Measurements from ENCODE around the gene ATP2B2. TPM values are rescaled to one million over a fixed set of nuclear protein-coding genes. Genes with fewer than 3 reads are reported as not detected.

Gene ATP2B2
- total and polyA plus RNA-seq, 8 donors = 0.11 to 0.75 (median 0.21) TPM

DNA sequence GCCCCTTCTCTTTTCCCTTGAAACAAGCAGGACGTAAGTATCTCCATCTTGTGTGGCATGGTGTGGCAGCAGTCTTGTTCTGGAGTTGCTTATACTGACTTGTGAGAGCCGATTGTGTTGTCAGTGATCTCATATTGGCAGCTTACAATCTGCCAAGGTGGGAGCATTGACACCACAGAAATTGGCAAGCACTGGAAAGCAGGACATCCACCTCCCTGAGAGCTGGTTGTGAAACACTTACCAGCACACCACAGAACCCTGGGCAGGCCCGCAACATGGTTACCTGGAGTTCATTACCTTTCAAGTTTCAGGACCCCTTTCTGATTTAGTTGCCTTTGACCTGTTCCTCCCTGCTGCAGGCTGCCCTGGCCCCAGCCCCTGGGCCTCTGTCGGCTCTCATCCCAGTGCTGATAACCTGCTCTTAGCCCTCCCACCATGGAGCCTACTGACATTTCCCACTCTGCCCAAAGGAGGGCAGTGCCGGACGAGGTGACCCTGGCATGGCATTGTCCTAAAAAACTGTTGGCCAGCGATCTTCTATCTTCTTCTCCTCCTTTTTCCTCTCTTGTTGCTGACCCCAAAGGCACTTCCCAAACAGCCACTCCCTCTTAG, 10.6 kb upstream of the ATP2B2 start:
- WGBS, 2 donors = 78 to 79% methylated on average over 7 of the region's 7 CpGs
- Histone ChIP-seq H3K4me1 (no peaks in the 10 kb centered on the region), H3K36me3 (no peaks in the 10 kb centered on the region), H3K27ac (no peak overlapping the region), H3K27me3 (no peaks in the 10 kb centered on the region), H3K4me3 (no peak overlapping the region), H3K9me3 (no peaks in the 10 kb centered on the region)
- no peak for ATAC-seq
- TF ChIP-seq, protein P1, sequence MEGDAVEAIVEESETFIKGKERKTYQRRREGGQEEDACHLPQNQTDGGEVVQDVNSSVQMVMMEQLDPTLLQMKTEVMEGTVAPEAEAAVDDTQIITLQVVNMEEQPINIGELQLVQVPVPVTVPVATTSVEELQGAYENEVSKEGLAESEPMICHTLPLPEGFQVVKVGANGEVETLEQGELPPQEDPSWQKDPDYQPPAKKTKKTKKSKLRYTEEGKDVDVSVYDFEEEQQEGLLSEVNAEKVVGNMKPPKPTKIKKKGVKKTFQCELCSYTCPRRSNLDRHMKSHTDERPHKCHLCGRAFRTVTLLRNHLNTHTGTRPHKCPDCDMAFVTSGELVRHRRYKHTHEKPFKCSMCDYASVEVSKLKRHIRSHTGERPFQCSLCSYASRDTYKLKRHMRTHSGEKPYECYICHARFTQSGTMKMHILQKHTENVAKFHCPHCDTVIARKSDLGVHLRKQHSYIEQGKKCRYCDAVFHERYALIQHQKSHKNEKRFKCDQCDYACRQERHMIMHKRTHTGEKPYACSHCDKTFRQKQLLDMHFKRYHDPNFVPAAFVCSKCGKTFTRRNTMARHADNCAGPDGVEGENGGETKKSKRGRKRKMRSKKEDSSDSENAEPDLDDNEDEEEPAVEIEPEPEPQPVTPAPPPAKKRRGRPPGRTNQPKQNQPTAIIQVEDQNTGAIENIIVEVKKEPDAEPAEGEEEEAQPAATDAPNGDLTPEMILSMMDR (IDR thresholded peaks at IDR 0.05) = no peak
- DNase-seq = peak in 1 of 6 donors; percentile 41
- intact Hi-C loops (cut with DNase I) = no loop called here
- no peak for FAIRE-seq

DNA sequence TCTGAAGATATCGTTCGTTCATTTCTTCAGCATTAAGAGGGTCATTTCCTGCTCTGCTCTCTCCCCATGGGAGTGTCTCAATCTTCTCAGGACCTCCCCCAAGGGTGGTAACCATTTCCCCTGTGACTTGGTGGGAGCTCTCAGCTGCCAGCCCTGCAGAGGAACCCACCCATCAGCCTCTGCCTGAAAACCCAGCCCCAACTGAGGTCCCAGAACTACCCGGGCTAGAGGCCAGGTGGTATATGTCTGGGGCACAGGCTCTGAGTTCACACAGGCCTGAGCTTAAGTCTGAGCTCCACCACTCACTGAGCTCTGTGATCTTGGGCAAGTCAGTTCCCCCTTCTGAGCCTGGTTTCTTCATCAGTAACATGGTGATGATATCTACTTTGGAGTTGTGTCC, 10.0 kb upstream of the ATP2B2 start:
- H3K27ac ChIP-seq = no peak overlapping the region
- intact Hi-C loops (cut with DNase I) = no loop called here
- no peak overlapping the region for H3K4me3 ChIP-seq
- H3K27me3 ChIP-seq = no peaks in the 10 kb centered on the region
- 87 to 90% methylated on average over 3 of the region's 3 CpGs for WGBS, 2 donors
- TF ChIP-seq, protein P1 (IDR thresholded peaks at IDR 0.05) = no peak
- DNase-seq = peak in 1 of 6 donors; percentile 28
- no peaks in the 10 kb centered on the region for H3K9me3 ChIP-seq
- H3K4me1 ChIP-seq = no peaks in the 10 kb centered on the region
- no peak for ATAC-seq
- no peak for FAIRE-seq
- H3K36me3 ChIP-seq = no peaks in the 10 kb centered on the region

DNA sequence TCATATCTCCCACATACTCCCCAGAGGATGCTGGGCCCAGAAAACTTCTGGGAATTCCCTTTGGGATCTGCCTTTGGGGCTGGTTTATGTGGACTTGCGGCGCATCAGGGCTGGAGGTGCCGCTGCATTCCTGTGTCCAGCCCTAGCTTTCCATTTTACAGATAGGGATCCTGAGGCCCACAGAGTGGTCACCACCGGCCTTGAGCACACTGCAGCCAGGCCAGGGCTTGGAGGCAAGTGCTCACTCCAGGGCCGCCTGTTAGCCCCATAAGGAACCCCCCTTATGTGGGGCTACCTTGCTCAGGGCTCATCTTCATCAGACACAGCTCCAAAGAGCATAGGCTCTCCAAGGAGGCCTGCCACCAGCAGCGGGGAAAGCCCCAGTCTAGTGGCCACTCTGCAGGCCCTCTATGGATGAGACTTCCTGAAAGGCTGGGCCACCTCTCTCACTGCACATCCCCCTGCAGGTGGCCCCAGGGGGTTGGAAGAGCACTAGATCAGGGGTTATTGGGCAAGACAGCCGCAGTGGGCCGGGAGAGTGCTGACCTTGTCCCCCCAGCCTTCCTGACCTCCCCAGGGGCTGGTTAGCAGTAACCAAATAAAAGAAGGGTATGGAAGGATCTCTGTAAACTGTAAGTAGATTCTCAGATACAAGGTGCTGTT, 9.2 kb upstream of the ATP2B2 start:
- FAIRE-seq (no peak), DNase-seq (peak in 1 of 6 donors; percentile 28), ATAC-seq (no peak)
- no peak overlapping the region for H3K27ac ChIP-seq
- no peaks in the 10 kb centered on the region for H3K27me3 ChIP-seq
- intact Hi-C loops (cut with DNase I) = no loop called here
- WGBS, 2 donors = 88 to 90% methylated on average over 8 of the region's 8 CpGs
- H3K4me1 ChIP-seq = no peaks in the 10 kb centered on the region
- no peaks in the 10 kb centered on the region for H3K36me3 ChIP-seq
- no peak overlapping the region for H3K4me3 ChIP-seq
- no peaks in the 10 kb centered on the region for H3K9me3 ChIP-seq
- TF ChIP-seq, protein P1 (IDR thresholded peaks at IDR 0.05) = no peak

DNA sequence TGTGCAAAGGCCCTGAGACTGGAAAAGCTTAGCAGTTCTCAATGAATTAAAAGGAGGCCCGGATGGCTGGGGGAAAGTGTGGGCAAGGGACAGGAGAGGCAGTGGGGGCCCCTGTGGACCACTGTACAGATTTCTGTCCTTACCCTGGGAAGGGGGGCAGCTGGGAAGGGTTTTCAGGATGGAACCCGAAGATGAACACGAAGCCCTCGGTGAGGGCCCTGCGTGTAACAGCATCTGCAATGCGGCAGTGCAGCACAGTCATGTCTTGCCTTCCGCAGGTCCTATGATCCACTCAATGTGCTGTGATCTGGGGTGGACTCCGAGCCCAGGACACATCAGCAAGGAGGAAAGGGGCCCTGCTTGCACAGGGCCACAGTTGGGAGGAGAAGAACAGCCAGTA, 7.9 kb upstream of the ATP2B2 start:
- no peak for ATAC-seq
- H3K27me3 ChIP-seq = no peaks in the 10 kb centered on the region
- no peaks in the 10 kb centered on the region for H3K36me3 ChIP-seq
- H3K4me1 ChIP-seq = no peaks in the 10 kb centered on the region
- H3K4me3 ChIP-seq = no peak overlapping the region
- TF ChIP-seq, protein P1 (IDR thresholded peaks at IDR 0.05) = no peak
- 86 to 93% methylated on average over 8 of the region's 8 CpGs for WGBS, 2 donors
- intact Hi-C loops (cut with DNase I) = no loop called here
- DNase-seq = peak in 1 of 6 donors; percentile 21
- no peak for FAIRE-seq
- H3K9me3 ChIP-seq = no peaks in the 10 kb centered on the region
- H3K27ac ChIP-seq = no peak overlapping the region

DNA sequence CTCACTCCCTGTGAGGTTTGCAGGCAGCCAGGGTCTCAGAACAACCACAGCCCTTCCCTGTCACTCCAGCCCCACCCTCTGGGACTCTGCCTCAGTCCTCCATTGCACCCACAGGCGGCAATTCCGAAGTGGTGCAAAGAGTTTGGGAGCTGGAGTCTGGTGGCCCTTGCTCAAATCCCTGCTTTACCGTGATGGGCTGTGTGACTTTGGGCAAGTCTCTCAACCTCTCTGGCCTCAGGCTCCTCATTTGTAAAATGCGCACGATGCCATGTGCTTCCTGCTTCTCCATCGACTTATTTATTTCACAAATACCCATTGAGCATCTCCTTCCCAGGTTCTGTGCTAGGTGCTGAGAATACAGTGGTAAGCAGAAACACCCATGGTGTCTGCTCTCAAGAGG, 7.3 kb upstream of the ATP2B2 start:
- no peak for FAIRE-seq
- H3K4me3 ChIP-seq = no peak overlapping the region
- intact Hi-C loops (cut with DNase I) = no loop called here
- WGBS, 2 donors = 79 to 85% methylated on average over 6 of the region's 6 CpGs
- no peak for ATAC-seq
- H3K27me3 ChIP-seq = no peaks in the 10 kb centered on the region
- H3K4me1 ChIP-seq = no peaks in the 10 kb centered on the region
- H3K27ac ChIP-seq = no peak overlapping the region
- DNase-seq = peak in 1 of 6 donors; percentile 3
- H3K36me3 ChIP-seq = no peaks in the 10 kb centered on the region
- TF ChIP-seq, protein P1 (IDR thresholded peaks at IDR 0.05) = no peak
- no peaks in the 10 kb centered on the region for H3K9me3 ChIP-seq

Measured in pancreas (tissue), 10 donors.